ENCODE results near the gene ARHGEF11. TPM values are rescaled to one million over a fixed set of nuclear protein-coding genes. Genes with fewer than 3 reads are reported as not detected.

ARHGEF11 gene
- total RNA-seq, 1 experiment from 2014 or later: 41.1 TPM

- H4K5ac ChIP-seq (ENCODE audit: insufficient read length, low read depth, low read length): no peak overlapping the region
- H3K4me2 ChIP-seq (ENCODE audit: insufficient read depth, insufficient read length, low read length): no peak overlapping the region
- no peak overlapping the region for H3K23ac ChIP-seq (ENCODE audit: insufficient read length, low read depth, low read length)
- H3K4ac ChIP-seq (ENCODE audit: low read depth, low read length): no peak overlapping the region
- H3K27me3 ChIP-seq (ENCODE audit: insufficient read depth, low read length): no peaks in the 10 kb centered on the region
- H2BK120ac ChIP-seq (ENCODE audit: low read depth, low read length, poor library complexity, severe bottlenecking): no peak overlapping the region
- Mint-ChIP-seq H3K27ac (no peak overlapping the region), H3K27me3 (ENCODE audit: low read depth) (peaks cover 3% of the 10 kb centered on the region), H3K4me3 (no peak overlapping the region), H3K36me3 (ENCODE audit: insufficient read depth in 1 of 3, low read depth in 3 of 3) (no peaks in the 10 kb centered on the region), H3K9me3 (no peaks in the 10 kb centered on the region), H3K4me1 (peaks cover 11 to 19% of the 10 kb centered on the region in 2 experiments)
- no peak overlapping the region for H2AK5ac ChIP-seq (ENCODE audit: insufficient read length, low read length)
- H4K20me1 ChIP-seq (ENCODE audit: control insufficient read depth, insufficient read depth, insufficient read length): no peaks in the 10 kb centered on the region
- H2BK15ac ChIP-seq (ENCODE audit: low read depth, low read length): no peak overlapping the region
- DNase-seq: no peak
- no CpG with 5 or more reads among the region's 5 CpGs for whole genome bisulfite sequencing (ENCODE audit: extremely low coverage, insufficient read length, low lambda C conversion rate)
- no peak overlapping the region for H3K27ac ChIP-seq (ENCODE audit: insufficient read length, low read depth, low read length)
- H3K4me1 ChIP-seq (ENCODE audit: insufficient read depth, low read length): peaks cover 3% of the 10 kb centered on the region; the same call in 1 of the 2 replicates
- H3K9me3 ChIP-seq (ENCODE audit: control insufficient read depth, low read depth, low read length): no peaks in the 10 kb centered on the region
- H3K56ac ChIP-seq (ENCODE audit: insufficient read length, low read depth, low read length): no peak overlapping the region
- no peak overlapping the region for H3T11ph ChIP-seq (ENCODE audit: low read length)
- no peak overlapping the region for H3K9ac ChIP-seq (ENCODE audit: extremely low read depth, insufficient read length, low read length)
- H3K18ac ChIP-seq (ENCODE audit: insufficient read length, low read depth, low read length): no peak overlapping the region
- no peak overlapping the region for H2BK5ac ChIP-seq (ENCODE audit: insufficient read length, low read length)
- no peak overlapping the region for H4K91ac ChIP-seq (ENCODE audit: insufficient read length, low read depth, low read length)
- no peak overlapping the region for H2BK12ac ChIP-seq (ENCODE audit: insufficient read length, low read depth, low read length)
- H2BK20ac ChIP-seq (ENCODE audit: low read depth, low read length, poor library complexity, severe bottlenecking): no peak overlapping the region
- H4K8ac ChIP-seq (replicated peaks; ENCODE audit: insufficient read length, low read depth, low read length): no peak overlapping the region
- H3K79me2 ChIP-seq (ENCODE audit: insufficient read depth, low read length): no peaks in the 10 kb centered on the region
- H3K23me2 ChIP-seq (ENCODE audit: insufficient read length, low read depth, low read length, poor library complexity, severe bottlenecking): no peaks in the 10 kb centered on the region
- no peak for TF ChIP-seq CTCF (conservative IDR thresholded peaks at IDR 0.05)
- H3K14ac ChIP-seq (ENCODE audit: insufficient read depth, low read length): no peak overlapping the region
- no peaks in the 10 kb centered on the region for H3K79me1 ChIP-seq (ENCODE audit: insufficient read depth, low read depth, low read length, poor library complexity, severe bottlenecking)
- no peak overlapping the region for H2AFZ ChIP-seq (ENCODE audit: low read length)
These were observed 36.2 kb upstream of the ARHGEF11 start for GRCh38 chr1:157081707-157082106.

Measured in H9 (cell line).